ENCODE measurements around the gene RPN2.

- TF ChIP-seq CTCF (IDR thresholded peaks at IDR 0.05 in 2 of 3, conservative IDR thresholded peaks at IDR 0.05 in 1 of 3; ENCODE audit: borderline replicate concordance in 1 of 3, insufficient read depth in 1 of 3, low read depth in 2 of 3, low read length in 2 of 3) (no peak), POLR2A (IDR thresholded peaks at IDR 0.05; ENCODE audit: borderline replicate concordance, extremely low read depth, insufficient read depth, insufficient read length) (no peak), EZH2phosphoT487 (IDR thresholded peaks at IDR 0.05; ENCODE audit: borderline replicate concordance) (no peak), EZH2 (IDR thresholded peaks at IDR 0.05) (no peak), REST (IDR thresholded peaks at IDR 0.05; ENCODE audit: low read depth) (no peak), POLR2AphosphoS5 (IDR thresholded peaks at IDR 0.05; ENCODE audit: low read depth, low read length) (no peak)
These were observed 15.1 kb upstream of the RPN2 start for GRCh38 chr20:37163832-37164554.

All from HCT116 (cell line).